Stomach smooth muscle (tissue), 2 donors: ENCODE measurements around the gene EGFL7.

Experiments used
- H3K27ac ChIP-seq: one replicate; pipeline ENCODE4 v1.7.0; 2013; ENCODE audit warnings: mild to moderate bottlenecking, low read length, inconsistent platforms
- H3K27me3 ChIP-seq, 2 donors: one replicate each; pipeline ENCODE4 v1.7.0; 2013; ENCODE audit warnings: low read length in 2 of 2; ENCODE audit not compliant: insufficient read depth in 2 of 2, control insufficient read depth in 1 of 2
- H3K36me3 ChIP-seq, 2 donors: one replicate each; pipeline ENCODE4 v1.7.0; 2013; ENCODE audit warnings: low read length in 2 of 2; ENCODE audit not compliant: control insufficient read depth in 2 of 2, insufficient read depth in 2 of 2
- H3K4me1 ChIP-seq: one replicate; pipeline ENCODE4 v1.7.0; 2013; ENCODE audit warnings: low read length; ENCODE audit not compliant: control insufficient read depth, insufficient read depth
- H3K4me3 ChIP-seq, 2 donors: one replicate each; pipeline ENCODE4 v1.7.0; 2013; ENCODE audit warnings: low read length in 2 of 2
- H3K9ac ChIP-seq, 2 donors: one replicate each; pipeline ENCODE4 v1.7.0; 2013; ENCODE audit warnings: low read length in 2 of 2, mild to moderate bottlenecking in 1 of 2
- H3K9me3 ChIP-seq, 2 donors: one replicate each; pipeline ENCODE4 v1.7.0; 2013; ENCODE audit warnings: low read length in 2 of 2; ENCODE audit not compliant: control insufficient read depth in 2 of 2
- donor health status: healthy.
- donor health status: Pancreatic carcinoma.

Gene EGFL7

DNA sequence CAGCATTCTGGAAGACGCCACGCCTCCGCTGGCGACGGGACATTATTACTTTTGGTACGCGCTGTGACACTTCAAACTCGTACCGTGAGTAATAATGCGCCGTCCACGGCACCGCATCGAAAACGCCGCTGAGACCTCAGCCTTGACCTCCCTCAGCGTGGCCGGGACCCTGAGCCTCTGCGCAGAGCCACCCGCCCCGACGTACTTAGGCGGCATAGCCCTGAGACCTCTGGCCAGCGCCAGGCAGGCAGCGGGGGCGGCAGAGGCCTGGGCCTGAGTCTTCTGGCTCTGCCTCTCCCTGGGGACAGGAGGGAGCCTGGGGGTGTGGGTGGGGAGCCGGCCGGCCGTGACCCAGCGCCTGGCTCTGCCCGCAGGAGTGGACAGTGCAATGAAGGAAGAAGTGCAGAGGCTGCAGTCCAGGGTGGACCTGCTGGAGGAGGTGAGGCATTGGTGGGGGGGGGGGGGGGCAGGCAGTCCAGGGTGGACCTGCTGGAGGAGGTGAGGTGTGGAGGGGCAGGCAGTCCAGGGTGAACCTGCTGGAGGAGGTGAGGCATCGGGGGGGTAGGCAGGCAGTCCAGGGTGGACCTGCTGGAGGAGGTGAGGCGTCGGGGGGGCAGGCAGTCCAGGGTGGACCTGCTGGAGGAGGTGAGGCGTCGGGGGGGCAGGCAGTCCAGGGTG lies 8.0 kb downstream of the EGFL7 start:
- no peak overlapping the region for H3K4me3 ChIP-seq
- no peak overlapping the region for H3K27ac ChIP-seq
- no peak overlapping the region for H3K9ac ChIP-seq
- H3K27me3 ChIP-seq = peaks cover 2 to 15% of the 10 kb centered on the region in 2 donors
- H3K9me3 ChIP-seq = no peaks in the 10 kb centered on the region
- H3K4me1 ChIP-seq = no peaks in the 10 kb centered on the region
- H3K36me3 ChIP-seq = peaks cover 0 to 5% of the 10 kb centered on the region in 2 donors

DNA sequence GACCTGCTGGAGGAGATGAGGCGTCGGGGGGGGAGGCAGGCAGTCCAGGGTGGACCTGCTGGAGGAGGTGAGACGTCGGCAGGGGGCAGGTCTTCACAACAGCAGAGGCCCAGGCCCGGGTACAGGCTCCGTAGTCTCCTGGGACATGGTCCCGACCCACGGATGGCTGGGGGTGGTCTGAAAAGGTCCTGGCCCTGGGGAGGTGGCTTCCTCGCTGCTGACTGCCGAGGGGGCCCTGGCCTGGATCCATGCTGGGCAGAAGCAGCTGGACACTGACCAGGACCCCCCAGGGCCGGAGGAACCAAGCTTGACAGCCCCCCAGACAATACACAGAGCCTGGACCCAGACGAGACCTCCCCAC lies 8.5 kb downstream of the EGFL7 start:
- Histone ChIP-seq H3K9me3 (no peaks in the 10 kb centered on the region), H3K27ac (no peak overlapping the region), H3K36me3 (peaks cover under 1 to 5% of the 10 kb centered on the region in 2 donors), H3K4me3 (no peak overlapping the region), H3K27me3 (peaks cover 2 to 12% of the 10 kb centered on the region in 2 donors), H3K4me1 (no peaks in the 10 kb centered on the region), H3K9ac (no peak overlapping the region)

DNA sequence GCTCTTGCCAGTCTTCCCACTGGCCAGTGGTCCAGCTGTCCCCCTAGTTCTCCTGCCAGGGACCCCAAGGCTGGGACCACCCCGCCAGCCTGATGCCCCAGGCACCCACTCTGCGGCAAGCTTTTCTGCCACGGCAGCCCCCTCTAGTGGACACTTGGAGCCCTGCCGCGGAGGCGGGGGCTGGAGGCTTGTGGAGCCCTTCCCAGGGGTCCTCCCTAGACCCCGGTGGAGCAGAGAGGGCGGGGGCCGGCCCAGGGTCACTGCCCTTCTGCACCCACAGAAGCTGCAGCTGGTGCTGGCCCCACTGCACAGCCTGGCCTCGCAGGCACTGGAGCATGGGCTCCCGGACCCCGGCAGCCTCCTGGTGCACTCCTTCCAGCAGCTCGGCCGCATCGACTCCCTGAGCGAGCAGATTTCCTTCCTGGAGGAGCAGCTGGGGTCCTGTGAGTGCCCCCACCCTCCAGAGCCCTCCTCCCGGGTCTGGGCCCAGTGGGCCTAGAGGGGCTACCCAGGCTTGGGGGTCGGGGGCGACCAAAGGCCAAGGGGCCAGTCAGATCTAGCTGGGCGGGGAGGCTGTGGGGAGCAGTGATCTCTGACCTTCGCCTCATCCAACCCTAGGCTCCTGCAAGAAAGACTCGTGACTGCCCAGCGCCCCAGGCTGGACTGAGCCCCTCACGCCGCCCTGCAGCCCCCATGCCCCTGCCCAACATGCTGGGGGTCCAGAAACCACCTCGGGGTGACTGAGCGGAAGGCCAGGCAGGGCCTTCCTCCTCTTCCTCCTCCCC lies 9.1 kb downstream of the EGFL7 start:
- peaks cover 4 to 5% of the 10 kb centered on the region in 2 donors for H3K36me3 ChIP-seq
- H3K4me1 ChIP-seq = no peaks in the 10 kb centered on the region
- H3K27ac ChIP-seq = no peak overlapping the region
- no peak overlapping the region for H3K9ac ChIP-seq
- H3K4me3 ChIP-seq = no peak overlapping the region
- H3K9me3 ChIP-seq = no peaks in the 10 kb centered on the region
- H3K27me3 ChIP-seq = peaks cover 2 to 9% of the 10 kb centered on the region in 2 donors

DNA sequence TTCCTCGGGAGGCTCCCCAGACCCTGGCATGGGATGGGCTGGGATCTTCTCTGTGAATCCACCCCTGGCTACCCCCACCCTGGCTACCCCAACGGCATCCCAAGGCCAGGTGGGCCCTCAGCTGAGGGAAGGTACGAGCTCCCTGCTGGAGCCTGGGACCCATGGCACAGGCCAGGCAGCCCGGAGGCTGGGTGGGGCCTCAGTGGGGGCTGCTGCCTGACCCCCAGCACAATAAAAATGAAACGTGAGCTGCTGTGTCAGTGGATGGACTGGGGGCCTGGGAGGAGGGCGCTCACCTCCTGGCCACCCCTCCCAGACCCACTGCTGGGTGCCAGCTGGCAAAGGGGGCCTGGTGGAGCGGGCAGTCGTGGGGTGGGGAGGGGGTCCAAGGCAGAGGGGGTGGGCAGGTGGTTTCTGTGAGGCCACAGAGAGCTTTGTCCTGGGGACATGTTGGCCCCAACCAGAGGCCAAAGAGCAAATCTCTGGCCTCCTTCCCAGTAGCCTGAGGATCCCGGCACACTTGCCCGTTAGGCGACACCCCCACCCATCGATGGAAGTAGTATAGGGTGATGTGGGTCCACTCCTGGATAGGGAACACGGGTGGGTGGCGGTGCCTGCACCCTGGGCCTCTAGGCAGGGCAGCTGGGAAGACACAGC lies 9.8 kb downstream of the EGFL7 start:
- Histone ChIP-seq H3K4me1 (no peaks in the 10 kb centered on the region), H3K9me3 (no peaks in the 10 kb centered on the region), H3K4me3 (no peak overlapping the region), H3K27me3 (peaks cover 0 to 9% of the 10 kb centered on the region in 2 donors), H3K36me3 (peaks cover 4 to 5% of the 10 kb centered on the region in 2 donors), H3K9ac (no peak overlapping the region), H3K27ac (no peak overlapping the region)

DNA sequence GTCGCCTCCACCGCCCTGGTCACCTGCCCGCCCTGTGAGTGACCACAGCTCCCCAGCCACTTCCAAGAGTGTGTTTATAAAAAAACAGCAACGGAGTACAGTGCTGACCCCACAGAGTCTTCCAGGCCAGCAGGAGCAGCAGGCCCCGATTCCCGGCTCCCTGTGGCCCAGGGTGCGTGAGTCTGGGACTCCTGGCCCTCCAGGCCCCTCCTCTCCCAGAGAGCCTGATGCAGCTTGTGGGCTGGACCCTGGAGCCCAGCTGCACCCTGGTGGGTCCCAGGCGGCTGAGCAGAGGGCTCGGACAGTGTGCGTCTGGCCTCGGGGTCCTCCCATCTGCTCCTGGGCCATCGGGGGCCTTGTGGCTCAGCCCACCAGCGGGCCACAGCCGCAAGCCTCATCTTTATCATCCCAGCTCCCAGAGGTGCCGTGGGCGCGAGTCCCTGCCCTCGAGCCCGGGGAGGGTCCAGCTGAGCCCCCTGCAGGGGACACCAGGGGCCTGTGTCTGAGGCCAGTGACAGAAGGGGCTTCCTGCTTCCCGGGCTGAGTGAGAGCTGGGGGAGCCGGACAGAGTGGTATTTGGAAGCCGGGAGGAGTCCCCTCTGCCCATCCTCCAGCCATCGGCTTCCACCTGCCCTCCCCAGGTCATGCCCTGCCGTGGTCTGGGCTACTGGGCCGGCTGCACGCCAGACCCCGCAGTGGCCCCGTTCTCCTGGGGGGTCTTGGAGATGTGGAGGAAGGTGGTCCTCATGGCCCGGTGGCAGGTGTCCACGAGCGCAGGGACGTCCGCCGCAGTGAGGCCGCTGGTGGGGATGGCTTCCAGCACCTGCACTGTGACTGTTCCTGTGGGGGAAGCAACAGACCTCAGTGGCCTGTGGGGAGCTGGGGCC lies 10.6 kb downstream of the EGFL7 start:
- H3K9ac ChIP-seq = no peak overlapping the region
- no peak overlapping the region for H3K27ac ChIP-seq
- H3K27me3 ChIP-seq = peaks cover 0 to 9% of the 10 kb centered on the region in 2 donors
- no peaks in the 10 kb centered on the region for H3K9me3 ChIP-seq
- no peaks in the 10 kb centered on the region for H3K4me1 ChIP-seq
- H3K4me3 ChIP-seq = no peak overlapping the region
- peaks cover 4 to 5% of the 10 kb centered on the region in 2 donors for H3K36me3 ChIP-seq

DNA sequence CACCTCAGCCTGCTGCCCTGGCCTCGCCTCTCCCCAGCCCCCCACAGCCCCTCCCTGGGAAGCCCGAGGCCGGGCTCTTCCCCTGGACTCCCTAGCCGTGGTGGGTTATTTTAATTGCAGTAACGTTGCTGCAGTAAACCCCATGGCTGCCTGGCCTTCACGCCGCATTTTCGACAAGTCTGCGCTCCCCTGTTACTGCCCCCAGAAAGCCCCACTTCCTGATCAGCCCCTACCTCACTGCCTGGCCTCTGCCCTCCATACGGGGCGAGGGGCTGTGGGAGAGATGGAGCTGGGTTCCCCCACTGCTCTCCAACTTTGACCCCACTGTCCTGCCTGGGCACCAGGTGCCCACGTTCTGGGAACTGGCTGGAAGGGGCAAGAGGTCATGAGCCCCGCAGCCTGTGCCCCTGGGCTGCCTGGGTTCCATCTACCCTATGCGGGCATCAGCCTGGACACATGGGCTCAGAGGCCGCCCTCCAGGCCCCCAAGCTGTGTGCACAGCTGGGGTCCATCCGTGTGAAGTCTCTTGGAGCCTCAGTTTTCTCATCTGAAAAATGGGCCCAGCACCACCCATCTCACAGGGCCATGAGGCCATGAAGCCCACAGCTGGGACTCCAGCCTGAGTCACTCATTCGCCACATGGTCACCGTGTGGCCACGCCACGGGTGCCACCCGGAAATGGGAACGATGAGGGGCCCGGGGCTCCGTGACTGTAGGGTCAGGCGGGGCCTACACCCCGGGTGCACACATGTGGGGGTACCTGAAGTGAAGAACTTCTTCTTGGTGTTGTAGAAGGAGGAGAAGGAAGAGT lies 11.5 kb downstream of the EGFL7 start:
- Histone ChIP-seq H3K36me3 (peaks cover 4 to 5% of the 10 kb centered on the region in 2 donors), H3K9ac (no peak overlapping the region), H3K27ac (no peak overlapping the region)

DNA sequence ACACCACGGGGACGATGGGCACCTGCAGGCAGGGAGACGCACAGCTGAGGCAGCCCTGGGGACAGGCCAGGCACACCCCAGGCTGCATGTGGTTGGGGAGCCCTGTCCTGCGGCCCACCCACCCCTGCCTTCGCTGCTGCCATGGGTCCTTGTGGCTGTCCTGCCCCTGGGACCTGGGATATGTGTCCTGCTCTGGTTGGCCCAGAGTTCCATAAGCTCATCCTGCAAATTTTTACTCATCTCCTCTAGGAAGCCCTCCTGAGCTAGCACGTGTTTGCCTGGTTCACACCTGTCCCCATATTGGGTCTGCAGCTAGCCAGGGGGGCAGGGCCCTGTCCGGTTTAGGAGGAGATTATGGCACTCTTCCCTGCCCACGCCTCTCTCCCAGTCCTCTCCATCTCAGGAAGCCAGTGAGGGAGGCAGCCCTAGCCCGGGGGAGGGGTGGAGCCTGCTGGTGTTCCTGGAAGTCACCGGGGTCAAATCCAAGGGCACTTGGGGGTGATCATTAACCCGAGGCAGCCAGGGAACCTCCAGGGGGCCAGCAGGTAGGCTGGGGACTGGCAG lies 12.2 kb downstream of the EGFL7 start:
- no peaks in the 10 kb centered on the region for H3K4me1 ChIP-seq
- no peak overlapping the region for H3K4me3 ChIP-seq
- no peak overlapping the region for H3K27ac ChIP-seq
- no peaks in the 10 kb centered on the region for H3K9me3 ChIP-seq
- H3K27me3 ChIP-seq = peaks cover 0 to 7% of the 10 kb centered on the region in 2 donors
- peaks cover 4 to 5% of the 10 kb centered on the region in 2 donors for H3K36me3 ChIP-seq
- no peak overlapping the region for H3K9ac ChIP-seq

More for the DNA sequence above, 11.5 kb downstream of the EGFL7 start:
- H3K4me3 ChIP-seq = no peak overlapping the region
- H3K4me1 ChIP-seq = no peaks in the 10 kb centered on the region
- H3K27me3 ChIP-seq = peaks cover 0 to 9% of the 10 kb centered on the region in 2 donors
- no peaks in the 10 kb centered on the region for H3K9me3 ChIP-seq

DNA sequence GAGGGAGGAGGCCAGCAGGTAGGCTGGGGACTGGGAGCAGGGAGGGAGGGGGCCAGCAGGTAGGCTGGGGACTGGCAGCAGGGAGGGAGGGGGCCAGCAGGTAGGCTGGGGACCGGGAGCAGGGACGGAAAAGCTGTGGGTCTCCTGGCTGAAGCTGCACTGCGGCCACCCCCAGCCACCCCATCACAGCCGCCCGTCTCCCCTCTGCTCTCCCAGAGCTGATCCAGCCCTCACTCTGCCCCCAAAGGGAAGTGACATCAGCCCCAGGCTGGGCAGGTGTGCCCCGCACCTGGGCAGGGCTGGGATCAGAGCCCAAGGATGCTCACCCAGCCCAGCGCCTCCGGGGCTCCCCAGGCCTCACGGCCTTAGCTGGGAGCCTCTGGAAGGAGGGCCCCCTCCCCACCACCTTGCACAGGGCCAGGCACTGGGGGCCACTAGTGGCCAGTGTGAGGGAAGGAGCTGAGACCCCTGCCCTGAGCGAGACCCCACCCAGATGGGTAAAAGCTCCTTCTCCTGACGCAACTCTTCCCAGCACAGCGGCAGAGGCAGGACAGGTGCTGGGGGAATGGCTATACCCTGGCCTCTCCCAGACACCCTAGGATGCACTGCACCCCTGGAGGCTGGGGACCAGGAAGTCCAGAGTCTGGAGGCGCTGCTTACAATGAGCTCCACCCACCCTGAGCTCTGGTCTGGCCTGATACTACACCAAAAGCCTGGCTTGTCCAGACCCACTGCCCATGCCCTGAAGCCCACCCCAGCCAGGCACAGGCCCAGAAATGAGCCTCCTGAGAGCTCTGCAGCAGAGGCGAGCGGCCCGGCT lies 13.0 kb downstream of the EGFL7 start:
- no peak overlapping the region for H3K27ac ChIP-seq
- H3K9me3 ChIP-seq = no peaks in the 10 kb centered on the region
- H3K9ac ChIP-seq = no peak overlapping the region
- no peaks in the 10 kb centered on the region for H3K27me3 ChIP-seq
- H3K4me3 ChIP-seq = no peak overlapping the region
- peaks cover 4 to 5% of the 10 kb centered on the region in 2 donors for H3K36me3 ChIP-seq
- no peaks in the 10 kb centered on the region for H3K4me1 ChIP-seq

DNA sequence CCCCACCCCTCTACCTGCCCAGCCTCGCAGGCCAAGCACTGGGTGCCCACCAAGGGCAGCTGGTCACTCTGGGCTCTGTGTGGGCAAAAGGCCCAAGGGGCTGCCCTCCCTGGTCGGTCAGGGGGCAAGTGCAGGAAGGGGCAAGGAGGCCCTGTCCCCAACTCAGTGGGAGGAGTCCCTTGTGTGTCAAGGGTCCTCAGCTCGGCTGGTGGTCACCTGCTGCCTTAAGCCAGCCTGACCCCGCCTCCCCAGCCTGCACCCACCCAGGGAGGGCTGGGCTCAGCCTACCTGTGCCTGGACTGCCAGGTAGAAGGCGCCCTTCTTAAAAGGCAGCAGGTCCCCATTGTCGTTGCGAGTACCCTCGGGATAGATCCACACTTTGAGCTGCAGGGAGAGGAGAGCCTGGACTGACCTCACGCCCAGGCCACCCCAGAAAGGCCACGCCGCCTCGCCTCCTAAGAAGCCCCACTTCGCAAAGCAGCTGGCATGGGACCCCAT lies 13.6 kb downstream of the EGFL7 start:
- Histone ChIP-seq H3K9ac (no peak overlapping the region), H3K36me3 (peaks cover 4 to 5% of the 10 kb centered on the region in 2 donors), H3K27me3 (no peaks in the 10 kb centered on the region), H3K9me3 (no peaks in the 10 kb centered on the region), H3K4me3 (no peak overlapping the region), H3K4me1 (no peaks in the 10 kb centered on the region), H3K27ac (no peak overlapping the region)
